Measurements from ENCODE around the gene MINDY4B.

Gene MINDY4B

DNA sequence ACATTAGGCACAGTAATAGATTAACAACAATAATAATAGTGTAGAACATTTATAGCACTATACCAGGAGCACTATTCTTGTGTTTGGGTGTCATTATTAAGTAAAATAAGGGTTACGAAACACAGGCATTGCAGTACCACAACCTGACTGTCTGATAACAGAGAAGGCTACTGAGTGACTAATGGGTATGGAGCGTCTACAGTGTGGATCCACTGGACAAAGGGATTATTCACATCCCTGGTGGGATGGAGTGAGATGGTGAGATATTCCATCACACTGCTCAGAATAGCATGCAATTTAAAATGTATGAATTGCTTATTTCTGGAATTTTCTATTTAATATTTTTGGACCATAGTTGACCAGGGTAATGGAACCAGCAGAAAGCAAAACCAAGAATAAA, 18.2 kb downstream of the MINDY4B start:
- TF ChIP-seq, protein P1, sequence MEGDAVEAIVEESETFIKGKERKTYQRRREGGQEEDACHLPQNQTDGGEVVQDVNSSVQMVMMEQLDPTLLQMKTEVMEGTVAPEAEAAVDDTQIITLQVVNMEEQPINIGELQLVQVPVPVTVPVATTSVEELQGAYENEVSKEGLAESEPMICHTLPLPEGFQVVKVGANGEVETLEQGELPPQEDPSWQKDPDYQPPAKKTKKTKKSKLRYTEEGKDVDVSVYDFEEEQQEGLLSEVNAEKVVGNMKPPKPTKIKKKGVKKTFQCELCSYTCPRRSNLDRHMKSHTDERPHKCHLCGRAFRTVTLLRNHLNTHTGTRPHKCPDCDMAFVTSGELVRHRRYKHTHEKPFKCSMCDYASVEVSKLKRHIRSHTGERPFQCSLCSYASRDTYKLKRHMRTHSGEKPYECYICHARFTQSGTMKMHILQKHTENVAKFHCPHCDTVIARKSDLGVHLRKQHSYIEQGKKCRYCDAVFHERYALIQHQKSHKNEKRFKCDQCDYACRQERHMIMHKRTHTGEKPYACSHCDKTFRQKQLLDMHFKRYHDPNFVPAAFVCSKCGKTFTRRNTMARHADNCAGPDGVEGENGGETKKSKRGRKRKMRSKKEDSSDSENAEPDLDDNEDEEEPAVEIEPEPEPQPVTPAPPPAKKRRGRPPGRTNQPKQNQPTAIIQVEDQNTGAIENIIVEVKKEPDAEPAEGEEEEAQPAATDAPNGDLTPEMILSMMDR (IDR thresholded peaks at IDR 0.05) = no peak
- no peak for TF ChIP-seq ZFX (IDR thresholded peaks at IDR 0.05; ENCODE audit: borderline replicate concordance)
- H3K27ac ChIP-seq = no peak overlapping the region

DNA sequence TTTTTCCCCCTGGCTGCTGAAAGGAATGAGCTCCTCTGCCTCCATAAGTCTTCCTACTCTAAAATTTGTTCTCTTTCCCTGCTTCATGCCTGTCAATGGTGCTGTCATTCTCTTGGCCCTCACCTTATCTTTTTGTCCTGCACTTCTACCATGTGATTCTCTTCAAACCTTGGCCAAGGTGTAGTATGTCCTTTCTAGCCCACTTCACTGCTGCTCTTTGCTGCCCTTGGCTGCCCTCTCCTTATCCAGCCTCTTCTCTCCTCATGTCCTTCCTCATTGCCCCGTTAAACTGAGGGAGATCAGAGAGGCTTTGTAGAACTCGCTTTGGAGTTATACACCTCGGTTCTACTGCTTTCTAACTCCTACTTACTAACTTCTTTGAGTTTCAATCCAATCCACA, 19.7 kb downstream of the MINDY4B start:
- no peak overlapping the region for H3K27ac ChIP-seq
- TF ChIP-seq, protein P1 (IDR thresholded peaks at IDR 0.05) = no peak
- no peak for TF ChIP-seq ZFX (IDR thresholded peaks at IDR 0.05; ENCODE audit: borderline replicate concordance)

DNA sequence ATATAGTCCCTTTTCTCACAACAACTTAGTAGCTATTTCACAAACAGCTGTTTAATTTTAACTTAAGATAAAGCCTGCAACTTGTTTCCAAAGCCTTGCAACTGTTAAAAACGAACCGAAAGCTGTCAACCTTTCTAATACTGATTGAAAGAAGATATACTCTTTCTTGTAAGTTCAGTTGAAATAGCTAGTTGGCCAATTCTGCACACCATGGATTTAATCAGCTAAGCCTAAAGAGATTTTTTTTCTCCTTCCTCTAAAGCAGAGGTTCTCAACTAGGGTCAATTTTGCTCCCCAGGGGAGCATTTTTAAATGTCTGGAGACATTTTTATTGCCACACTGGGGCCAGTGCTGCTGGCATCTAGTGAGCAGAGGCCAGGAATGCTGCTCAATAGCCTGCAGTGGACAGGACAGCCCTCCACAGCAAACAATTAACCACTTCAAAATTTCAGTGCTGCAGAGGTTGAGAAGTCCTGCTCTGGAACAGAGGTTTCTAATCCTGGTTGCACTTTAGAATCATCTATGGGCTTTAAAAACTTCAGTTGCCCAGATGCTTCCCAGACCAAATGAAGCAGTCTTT, 26.2 kb downstream of the MINDY4B start:
- TF ChIP-seq, protein P1 (IDR thresholded peaks at IDR 0.05) = no peak
- no peak for TF ChIP-seq ZFX (IDR thresholded peaks at IDR 0.05; ENCODE audit: borderline replicate concordance)
- no peak overlapping the region for H3K27ac ChIP-seq

DNA sequence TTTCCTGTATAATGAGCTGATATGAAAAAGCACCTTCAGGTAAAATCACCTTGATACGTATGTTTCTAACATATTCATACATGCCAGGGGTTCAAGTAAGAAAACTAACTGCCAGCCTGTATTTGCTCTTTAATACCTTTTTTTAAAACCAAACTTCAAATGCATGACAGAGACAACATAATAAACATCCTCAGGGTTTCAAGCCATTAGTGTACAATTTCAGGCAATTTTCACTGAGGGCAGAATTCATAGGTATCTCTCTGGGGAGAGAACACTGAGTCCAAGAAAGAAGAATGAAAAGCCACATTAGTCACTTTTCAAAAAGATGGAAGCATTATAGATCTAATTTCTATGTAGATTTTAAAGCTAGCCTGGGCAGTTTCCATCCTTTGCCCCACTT, 26.9 kb downstream of the MINDY4B start:
- no peak overlapping the region for H3K27ac ChIP-seq
- TF ChIP-seq ZFX (IDR thresholded peaks at IDR 0.05; ENCODE audit: borderline replicate concordance) = no peak
- TF ChIP-seq, protein P1 (IDR thresholded peaks at IDR 0.05) = no peak

DNA sequence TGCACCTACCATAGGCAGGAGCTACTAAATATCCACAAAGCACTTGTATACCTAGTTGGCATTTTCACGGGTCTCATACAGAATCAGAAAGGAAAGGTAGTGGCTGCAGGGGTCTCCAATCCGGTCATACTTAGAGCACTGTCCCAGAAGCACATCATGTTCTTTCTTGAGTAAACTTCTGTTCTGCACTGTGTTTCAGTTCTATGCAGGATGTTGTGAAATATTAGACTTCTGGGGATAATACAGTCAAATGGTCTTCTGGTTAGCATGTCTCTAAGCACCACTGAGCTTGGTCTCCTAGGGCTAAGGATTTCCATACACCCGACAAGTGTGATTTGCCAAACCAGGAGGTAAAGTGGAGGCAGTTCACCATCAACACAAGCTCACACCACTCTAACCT, 27.9 kb downstream of the MINDY4B start:
- H3K27ac ChIP-seq = no peak overlapping the region
- no peak for TF ChIP-seq ZFX (IDR thresholded peaks at IDR 0.05; ENCODE audit: borderline replicate concordance)
- TF ChIP-seq, protein P1 (IDR thresholded peaks at IDR 0.05) = no peak

DNA sequence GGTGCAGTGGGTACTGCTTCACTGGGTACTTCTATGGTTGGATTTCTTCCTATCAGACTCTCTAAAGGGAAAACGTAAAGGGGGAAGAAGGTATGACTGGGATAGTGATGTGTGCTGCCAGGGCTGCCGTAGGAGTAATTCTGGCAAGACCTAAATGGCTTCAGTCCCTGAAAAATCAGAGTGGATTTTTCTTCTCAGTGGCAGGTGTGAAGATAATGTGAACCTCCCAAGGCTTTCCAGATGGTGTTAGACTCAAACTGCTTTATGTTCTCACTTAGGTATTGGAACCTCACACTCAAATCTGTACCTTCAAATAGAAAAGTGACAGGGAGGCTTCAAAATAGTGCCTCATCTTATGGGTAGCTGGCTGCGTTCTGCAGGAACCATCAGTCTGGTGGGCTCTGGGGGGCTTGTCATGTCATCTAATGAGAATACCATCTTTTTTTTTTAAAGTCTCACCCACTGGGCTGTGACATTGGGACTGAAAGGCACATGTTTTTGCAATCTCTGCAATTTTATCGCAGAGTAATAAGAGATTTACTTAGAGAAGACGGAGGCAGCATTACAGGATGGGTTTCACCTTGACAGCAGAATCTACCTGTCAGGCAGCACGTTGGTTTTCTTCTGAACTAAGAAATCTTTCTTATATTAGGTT, 28.5 kb downstream of the MINDY4B start:
- TF ChIP-seq ZFX (IDR thresholded peaks at IDR 0.05; ENCODE audit: borderline replicate concordance) = no peak
- TF ChIP-seq, protein P1 (IDR thresholded peaks at IDR 0.05) = no peak
- no peak overlapping the region for H3K27ac ChIP-seq

DNA sequence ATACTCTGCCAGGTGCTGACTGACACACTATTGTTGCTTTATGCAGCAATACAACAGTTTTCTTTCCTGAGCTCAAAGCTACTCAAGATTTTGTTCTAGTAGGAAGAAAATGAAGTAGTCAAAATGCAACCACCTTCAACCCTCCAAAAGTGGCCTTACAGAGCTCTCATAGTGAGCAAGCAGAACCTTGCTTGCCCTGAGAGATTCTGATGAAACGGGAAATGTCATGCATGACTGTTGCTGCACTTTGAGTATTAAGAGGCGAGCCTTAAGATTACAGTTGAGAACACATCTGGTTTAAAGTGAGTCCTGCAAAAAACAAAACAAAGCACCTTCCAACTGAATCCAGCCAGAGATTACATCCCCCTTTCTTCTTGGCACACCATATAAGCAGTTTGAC, 29.7 kb downstream of the MINDY4B start:
- TF ChIP-seq, protein P1 (IDR thresholded peaks at IDR 0.05) = no peak
- TF ChIP-seq ZFX (IDR thresholded peaks at IDR 0.05; ENCODE audit: borderline replicate concordance) = no peak
- H3K27ac ChIP-seq = no peak overlapping the region

Measured in 22Rv1 (cell line).